Cardiac fibroblast (primary cell): ENCODE measurements around the gene KCNG1.

Experiments used
- DNase-seq, 2 donors: peaks; one replicate each; pipeline versions ENCODE4 v3.0.0 to v3.0.0-alpha.2; 2010; ENCODE audit warnings: low read depth in 2 of 2
- H3K4me3 ChIP-seq, 2 donors: replicated peaks in 1 of 2; 1 replicate in 1 of 2; 2 replicates in 1 of 2; pipeline ENCODE4 v1.5.1; 2011; ENCODE audit warnings: low read depth in 2 of 2, low read length in 2 of 2, mild to moderate bottlenecking in 2 of 2, moderate library complexity in 1 of 2
- TF ChIP-seq, protein P1 (sequence below): IDR thresholded peaks from one replicate; pipeline ENCODE4 v1.5.1; 2011; ENCODE audit warnings: low read depth, mild to moderate bottlenecking, low read length, inconsistent platforms

The KCNG1 gene

GRCh38 chr20:51001430-51002265, 21.3 kb downstream of the KCNG1 start:
- H3K4me3 ChIP-seq: no peak overlapping the region
- TF ChIP-seq, protein P1, sequence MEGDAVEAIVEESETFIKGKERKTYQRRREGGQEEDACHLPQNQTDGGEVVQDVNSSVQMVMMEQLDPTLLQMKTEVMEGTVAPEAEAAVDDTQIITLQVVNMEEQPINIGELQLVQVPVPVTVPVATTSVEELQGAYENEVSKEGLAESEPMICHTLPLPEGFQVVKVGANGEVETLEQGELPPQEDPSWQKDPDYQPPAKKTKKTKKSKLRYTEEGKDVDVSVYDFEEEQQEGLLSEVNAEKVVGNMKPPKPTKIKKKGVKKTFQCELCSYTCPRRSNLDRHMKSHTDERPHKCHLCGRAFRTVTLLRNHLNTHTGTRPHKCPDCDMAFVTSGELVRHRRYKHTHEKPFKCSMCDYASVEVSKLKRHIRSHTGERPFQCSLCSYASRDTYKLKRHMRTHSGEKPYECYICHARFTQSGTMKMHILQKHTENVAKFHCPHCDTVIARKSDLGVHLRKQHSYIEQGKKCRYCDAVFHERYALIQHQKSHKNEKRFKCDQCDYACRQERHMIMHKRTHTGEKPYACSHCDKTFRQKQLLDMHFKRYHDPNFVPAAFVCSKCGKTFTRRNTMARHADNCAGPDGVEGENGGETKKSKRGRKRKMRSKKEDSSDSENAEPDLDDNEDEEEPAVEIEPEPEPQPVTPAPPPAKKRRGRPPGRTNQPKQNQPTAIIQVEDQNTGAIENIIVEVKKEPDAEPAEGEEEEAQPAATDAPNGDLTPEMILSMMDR: no peak
- no peak for DNase-seq

DNA sequence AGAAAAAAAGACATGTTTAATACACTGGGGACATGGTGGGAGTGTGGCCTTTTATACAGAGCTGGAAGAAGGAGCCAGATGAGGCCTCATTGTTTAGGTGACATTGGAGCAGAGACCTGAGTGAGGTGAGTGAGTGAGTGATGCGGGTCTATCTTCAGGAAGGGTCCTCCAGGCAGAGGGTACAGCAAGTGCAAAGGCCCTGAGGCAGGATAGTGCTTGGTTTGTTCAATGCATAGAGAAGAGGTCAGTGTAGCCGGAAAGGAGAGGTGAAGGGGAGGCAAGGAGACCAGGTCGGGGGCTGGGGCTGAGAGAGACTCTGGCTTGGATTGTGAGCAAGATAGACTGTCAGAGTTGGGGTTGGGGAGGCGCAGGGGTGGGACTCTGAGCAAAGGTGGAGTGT, 23.6 kb downstream of the KCNG1 start:
- TF ChIP-seq, protein P1: no peak
- H3K4me3 ChIP-seq: no peak overlapping the region
- DNase-seq: no peak

DNA sequence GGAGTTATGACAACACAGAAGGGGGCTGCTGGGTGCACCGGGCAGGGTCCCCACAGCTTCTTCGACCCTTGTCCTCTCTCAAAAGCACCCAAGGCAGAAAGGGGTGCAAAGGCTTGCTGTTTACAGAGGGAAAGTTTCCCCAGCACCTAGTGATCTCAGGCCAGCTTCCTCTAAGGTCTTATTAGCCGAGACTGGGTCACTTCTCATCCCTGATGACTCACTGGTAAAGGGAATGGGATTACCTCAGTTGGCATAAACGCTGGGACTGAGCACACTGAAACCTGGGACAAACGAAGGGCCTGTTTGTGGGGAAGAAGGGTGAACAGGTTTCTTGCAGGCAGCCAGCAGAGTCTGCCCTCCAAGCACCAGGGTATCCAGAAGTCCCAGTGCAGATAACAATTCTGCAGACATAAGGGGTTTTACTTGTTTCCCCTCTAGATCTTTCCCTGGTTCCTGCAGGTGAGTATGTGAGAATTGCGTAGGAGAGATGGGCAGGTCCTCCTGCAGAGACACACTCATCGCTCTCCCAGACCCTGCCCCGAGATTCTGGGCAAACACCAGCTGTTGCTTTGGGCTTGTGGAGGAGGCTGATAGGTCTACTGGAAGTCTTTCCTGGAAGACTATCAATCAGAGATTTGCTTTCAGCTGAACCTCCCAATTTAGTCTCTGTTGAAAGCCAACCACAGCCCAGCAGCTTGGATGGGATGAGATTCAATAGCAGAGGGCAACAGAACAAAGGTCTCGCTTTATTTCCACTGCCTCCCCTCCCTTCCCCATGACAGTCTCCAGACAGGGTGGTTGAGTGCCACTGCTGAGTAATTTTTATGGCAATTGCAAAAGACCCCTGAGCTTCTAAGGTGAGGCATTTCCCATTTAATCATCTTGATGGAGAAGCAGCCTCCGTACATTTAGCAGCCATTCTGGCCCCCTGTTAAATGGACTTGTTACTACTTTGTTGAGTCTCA, 25.7 kb downstream of the KCNG1 start:
- no peak overlapping the region for H3K4me3 ChIP-seq
- DNase-seq: peak in 1 of 2 donors; percentile 55
- TF ChIP-seq, protein P1: no peak

- no peak overlapping the region for H3K4me3 ChIP-seq
- TF ChIP-seq, protein P1: no peak
- DNase-seq: peak; percentile 43 to 47
Measured at GRCh38 chr20:50995506-50995905, 27.4 kb downstream of the KCNG1 start.

GRCh38 chr20:50993876-50994275, 29.0 kb downstream of the KCNG1 start:
- TF ChIP-seq, protein P1: no peak

DNA sequence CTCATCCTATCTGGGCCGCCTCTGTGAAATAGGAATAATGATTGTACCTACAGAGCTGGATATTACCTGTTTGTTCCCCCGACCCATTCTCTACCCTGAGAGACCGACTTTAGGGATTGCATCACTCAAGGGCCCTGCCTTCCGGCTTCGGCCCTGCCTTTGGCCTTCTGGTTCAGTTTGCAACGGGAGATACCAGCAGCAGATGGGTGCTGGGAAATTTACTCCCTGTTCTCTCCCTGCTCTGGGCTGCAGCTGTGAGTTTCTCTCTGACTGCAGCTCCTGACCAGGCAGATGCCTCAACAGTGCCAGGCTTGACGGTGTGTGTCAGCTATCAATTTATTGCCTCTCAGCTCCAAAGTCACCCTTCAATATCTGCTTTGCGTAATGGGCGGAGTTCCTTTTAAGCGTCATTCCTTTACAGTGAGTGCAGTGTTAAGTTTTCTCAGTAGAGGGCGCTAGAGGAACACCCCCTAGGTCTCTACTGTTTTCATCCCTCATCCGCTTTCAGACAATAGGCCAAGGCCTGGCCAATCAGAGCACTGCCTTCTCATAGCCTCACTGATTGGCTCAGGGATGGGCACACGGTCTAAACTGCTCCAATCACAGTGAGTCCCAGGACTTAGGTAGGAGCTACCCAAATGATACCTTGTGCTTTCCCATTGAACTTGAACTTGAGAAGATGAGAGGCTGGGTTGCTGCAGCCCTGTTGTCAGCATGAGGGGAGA, 30.0 kb downstream of the KCNG1 start:
- TF ChIP-seq, protein P1: peak; percentile 86
- peak; percentile 71 to 92 for DNase-seq
- no peak overlapping the region for H3K4me3 ChIP-seq

More at GRCh38 chr20:50993876-50994275, 29.0 kb downstream of the KCNG1 start:
- no peak for DNase-seq
- no peak overlapping the region for H3K4me3 ChIP-seq
